GM21737 (cell line): ENCODE measurements around the gene PRLR.
"Not testable (repeated sequence)": the region's sequence is repeated elsewhere in the genome, so short reads cannot be mapped to it uniquely, and the experiment has no call there.

Source experiments
- ATAC-seq: cut with Tn5 transposase; IDR thresholded peaks from one replicate; pipeline ENCODE4 v1.9.1; 2021; ENCODE audit warnings: mild to moderate bottlenecking, moderate library complexity; ENCODE audit not compliant: unreplicated experiment

PRLR gene

DNA sequence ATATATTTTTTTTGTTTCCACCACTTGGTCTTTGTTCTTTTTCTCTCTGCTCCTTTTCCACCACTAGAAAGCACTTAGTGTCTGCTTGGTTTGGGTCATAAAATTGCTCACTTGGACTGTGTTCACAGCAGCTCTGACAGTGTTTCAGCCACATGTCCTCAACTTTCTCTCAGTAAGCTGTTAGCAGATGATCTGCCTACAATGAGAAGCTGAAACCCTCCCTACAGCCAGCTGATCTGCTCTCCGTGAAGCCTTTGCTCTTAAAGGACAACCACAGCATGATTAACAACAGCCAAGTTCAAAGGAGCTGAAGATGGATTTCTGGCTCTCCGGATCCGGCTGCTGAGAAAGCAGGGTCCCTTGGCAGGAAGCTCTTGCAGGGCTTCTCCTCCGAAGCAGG lies 31.6 kb downstream of the PRLR start:
- ATAC-seq: no peak

- ATAC-seq: no peak
These were observed 32.2 kb downstream of the PRLR start for GRCh38 chr5:35198075-35198474.

GRCh38 chr5:35197351-35197750 lies 32.9 kb downstream of the PRLR start:
- ATAC-seq: no peak

GRCh38 chr5:35195472-35195852 lies 34.8 kb downstream of the PRLR start:
- no peak for ATAC-seq

DNA sequence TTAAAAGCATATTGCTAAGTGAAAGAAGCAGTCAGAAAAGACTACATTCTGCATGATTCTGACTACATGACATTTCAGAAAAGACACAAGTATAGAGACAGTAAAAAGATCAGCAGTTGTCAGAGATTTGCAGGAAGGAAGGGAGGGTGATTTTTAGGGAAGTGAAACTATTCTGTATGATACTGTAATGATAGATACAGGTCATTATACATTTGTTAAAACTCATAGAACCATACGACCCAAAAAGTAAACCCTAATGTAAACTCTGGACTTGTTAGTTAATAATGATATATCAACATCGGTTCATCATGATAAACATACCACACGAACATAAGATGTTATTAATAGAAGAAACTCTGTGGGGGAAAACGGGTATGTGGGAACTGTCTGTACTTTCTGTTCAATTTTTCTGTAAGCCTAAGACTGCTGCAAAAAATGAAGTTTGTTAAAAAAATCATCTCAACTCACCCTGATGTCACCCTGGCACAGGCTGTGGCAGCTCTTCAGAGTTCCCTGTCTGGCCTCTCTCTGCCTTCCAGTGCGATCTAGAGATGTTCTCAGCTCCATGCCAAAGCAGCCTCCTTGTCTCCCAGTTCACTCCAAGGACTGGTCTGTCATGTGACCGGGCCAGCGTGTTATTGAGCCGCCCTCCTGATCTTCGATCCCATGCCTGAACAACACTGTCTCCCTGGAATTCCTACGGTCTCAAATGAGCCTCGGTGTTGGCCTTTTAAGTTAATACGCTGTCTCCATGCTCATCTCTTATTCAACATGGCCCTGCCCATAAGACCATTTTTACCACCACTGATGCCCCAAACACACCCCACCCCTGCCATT lies 35.4 kb downstream of the PRLR start:
- ATAC-seq: peak; percentile 93

GRCh38 chr5:35192506-35192905 lies 37.8 kb downstream of the PRLR start:
- no peak for ATAC-seq

DNA sequence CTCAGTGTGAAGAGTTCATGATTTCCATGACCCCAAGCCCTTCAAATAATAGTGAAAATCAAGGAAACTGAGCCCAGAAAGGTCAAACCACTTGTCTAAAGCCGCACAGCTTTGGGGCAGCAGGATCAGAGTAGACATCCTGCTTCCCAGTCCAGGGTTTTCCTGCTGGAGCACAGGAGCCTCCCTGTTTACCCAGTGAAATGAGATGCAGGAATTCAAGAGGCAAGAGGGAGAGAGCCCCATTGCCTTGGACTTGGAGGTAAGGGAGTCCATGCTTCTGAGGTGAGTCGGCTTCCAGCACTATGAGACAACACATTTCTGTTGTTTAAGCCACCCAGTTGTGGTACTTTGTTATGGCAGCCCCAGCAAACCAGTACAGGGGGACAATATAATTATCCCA lies 40.5 kb downstream of the PRLR start:
- not testable (repeated sequence) for ATAC-seq

GRCh38 chr5:35188031-35188457 lies 42.2 kb downstream of the PRLR start:
- ATAC-seq: no peak

- not testable (repeated sequence) for ATAC-seq
These were observed 42.7 kb downstream of the PRLR start for GRCh38 chr5:35187621-35188020.

- ATAC-seq: no peak
These were observed 43.5 kb downstream of the PRLR start for GRCh38 chr5:35186749-35187148.

DNA sequence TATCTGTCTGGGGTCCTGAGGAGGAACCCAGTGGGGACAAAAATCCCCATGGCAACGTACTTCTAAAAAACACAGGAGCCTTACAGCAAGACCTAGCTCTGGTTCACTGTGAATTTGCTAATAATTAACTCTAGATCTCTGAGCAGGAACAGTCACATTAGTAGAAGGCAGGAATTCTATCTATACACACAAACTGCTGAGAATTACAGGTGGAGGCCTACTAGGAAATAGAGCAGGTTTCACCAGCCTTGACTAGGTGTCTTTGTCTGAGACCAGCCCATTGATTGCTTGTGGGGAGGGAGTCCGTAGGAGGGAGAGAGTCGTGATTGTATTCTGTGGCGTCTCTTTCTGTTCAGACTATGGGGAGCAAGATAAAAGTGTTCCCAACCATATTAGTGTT lies 44.8 kb downstream of the PRLR start:
- no peak for ATAC-seq

DNA sequence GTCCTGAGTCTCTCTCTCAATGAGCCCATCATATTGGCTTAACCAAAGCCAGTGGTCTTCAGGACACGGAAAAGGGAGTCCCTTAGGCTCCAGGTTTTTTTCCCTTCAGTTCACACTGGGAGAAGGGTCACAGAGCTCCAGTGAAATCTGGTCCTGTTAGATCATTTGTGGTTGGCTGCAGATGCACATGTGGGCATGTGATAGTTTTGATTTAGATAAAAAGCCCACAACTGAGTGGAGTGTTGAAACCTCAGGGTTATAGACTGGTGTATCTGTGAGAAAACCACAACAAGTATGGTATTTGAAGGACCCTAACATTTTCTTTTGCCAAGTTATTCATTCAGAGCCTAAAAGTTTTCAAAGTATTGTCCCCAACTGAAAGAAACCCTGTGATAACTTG lies 46.7 kb downstream of the PRLR start:
- ATAC-seq: no peak

DNA sequence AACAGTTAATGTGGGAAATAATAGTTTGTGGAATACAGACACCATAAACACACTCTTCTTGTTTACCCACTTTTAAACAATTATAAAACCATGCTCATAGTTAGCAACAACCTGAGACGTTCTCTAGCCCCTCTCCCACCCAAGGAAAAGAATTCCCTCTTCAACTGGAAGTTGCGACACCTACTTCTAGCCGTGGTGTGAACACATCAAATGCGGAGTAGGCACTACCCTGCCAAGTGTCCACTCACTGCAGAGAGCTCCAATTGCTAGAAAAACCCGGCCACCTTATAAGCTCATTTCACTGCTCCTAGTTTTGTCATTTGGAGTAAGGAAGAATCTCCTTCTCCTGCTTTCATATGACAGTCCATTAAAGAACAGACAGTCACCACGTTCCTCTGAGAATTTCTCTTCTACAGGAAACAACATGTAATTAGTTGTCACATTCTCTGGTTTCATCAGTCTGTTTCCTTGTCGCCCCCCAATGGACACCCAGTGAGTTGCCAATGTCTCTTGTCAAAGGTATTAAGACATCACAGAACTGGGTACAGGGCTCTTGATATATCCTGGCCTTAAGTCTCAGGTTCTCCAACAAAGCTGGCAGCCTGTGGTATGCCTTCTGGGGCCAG lies 47.3 kb downstream of the PRLR start:
- ATAC-seq: peak; percentile 73

DNA sequence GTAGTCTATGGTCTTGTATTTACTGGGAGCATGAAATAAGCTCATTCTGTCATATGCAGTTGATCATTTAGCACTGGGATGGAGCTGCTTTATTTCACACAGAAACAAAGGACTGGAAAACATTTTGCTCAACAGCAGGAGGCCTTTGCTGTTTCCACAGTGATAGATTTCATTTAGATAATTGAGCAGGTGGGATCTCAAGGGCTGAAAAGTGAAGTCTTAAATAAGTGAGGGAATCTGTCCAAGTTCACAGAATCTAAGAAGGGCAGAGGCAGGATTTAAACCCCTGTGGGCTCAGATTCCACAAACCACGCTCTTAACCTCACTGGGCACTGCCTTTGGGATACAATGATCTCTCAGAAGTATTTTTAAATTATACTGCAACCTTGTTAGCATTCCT lies 47.8 kb downstream of the PRLR start:
- ATAC-seq: no peak

- no peak for ATAC-seq
These were observed 50.2 kb downstream of the PRLR start for GRCh38 chr5:35180046-35180445.

- no peak for ATAC-seq
These were observed 52.5 kb downstream of the PRLR start for GRCh38 chr5:35177783-35178182.

- ATAC-seq: no peak
These were observed 57.8 kb downstream of the PRLR start for GRCh38 chr5:35172533-35172932.

DNA sequence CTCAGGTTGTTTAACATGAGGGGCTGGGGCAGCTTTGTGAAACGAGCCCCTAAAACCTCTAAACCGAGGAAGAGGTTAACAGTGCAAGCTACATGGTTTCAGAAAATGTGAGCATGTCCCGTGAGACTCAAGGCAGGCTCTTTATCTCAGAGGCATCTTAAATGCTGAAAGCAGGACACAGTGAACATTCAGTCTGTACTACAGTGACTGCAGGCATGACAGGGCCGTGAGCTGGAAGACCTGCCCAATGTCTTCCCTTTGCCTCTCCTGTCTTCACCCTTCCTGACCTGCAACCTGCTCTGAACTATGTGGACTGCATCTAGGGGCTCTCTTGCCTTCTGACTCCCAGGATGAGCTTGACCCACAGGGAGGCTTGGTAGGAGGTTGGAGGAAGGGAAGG lies 58.3 kb downstream of the PRLR start:
- ATAC-seq: no peak

- ATAC-seq: no peak
These were observed 59.2 kb downstream of the PRLR start for GRCh38 chr5:35171078-35171477.

DNA sequence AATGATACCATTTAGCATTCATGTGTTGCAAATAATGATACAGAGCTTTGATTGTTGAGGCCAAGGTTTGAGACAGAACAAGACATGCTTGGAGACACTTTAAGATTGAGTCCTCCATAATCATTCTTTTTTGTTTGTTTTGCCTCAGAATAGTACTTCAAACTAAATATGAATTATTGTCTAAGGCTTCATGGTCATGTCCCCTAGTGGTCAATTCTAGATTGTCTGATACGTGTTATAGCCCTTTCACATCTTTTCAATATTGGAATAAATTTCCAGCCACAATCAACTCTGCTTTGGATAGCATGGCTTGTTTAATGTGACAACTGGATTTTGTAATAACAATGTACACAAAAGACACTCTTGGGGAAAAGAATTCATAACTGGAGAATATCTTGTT lies 64.2 kb downstream of the PRLR start:
- no peak for ATAC-seq

DNA sequence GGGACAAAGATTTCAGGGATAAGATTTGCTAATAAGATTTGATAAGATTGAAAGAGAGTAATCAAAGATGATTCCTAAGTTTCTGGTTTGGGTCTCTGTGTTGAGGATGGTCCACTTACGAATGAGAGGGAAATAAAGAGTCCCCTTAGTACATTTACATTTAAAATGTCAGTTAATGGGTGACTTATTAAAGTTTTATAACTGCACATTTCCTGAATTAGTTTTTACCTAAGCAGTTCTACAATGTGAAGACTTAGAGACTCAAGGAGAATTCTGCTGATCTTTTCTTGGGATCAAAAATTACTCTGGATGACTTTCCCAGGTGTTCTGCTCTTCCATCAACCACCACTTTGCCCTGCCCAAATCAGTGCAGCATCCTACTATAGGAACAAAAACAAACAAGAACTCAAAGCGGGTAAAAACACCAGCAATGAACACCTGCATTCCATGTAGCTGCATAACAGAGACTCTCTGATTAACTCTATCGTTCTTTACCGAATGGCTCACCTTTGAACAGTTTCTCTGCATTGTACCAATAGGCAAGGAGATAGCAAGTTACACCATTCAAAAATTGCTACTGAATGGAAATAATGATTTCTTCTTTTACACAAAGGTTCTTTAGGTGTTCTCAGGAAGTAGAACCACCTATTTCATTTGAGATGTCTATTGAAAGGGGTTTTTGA lies 65.3 kb downstream of the PRLR start:
- no peak for ATAC-seq

GRCh38 chr5:35163710-35164033 lies 66.6 kb downstream of the PRLR start:
- no peak for ATAC-seq
